Measurements from ENCODE around the gene PAN3.

PAN3 gene

DNA sequence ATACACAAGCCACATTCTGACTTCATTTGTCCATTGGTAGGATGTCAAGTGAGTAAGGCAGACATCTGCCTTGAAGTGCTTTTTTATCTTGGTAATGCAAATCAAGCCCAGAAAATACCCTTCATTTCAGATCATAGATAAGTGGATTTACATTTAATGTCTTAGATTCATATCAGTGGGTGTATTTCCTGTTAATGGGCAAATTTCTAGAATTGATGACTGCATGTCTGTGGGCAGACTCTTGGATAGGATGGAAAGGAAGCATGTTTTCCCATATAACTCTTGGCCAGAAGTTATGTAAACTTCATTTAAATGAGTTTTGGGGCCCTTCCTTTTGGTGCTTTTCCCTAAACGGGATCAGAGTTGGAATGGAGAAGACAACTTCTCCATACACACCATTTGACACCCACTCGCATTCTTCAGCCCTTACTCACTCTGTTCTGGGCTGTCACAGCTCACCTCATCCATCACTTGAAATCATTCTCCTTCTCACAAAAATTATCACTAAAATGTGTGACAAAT lies 202.0 kb downstream of the PAN3 start:
- no peak for DNase-seq

GRCh38 chr13:28342251-28342650 lies 203.9 kb downstream of the PAN3 start:
- no peak for DNase-seq

- no peak for DNase-seq
These were observed 205.8 kb downstream of the PAN3 start for GRCh38 chr13:28344163-28344562.
